UCSD-AML1 (cell line): ENCODE results near the gene MTA1.

Experiments
- DNase-seq: peaks from one replicate; lab custom pipeline; 2025; ENCODE audit not compliant: unreplicated experiment; lab: John Stamatoyannopoulos, UW

The MTA1 gene

GRCh38 chr14:105460116-105460515, 40.5 kb downstream of the MTA1 start:
- DNase-seq, result no peak

GRCh38 chr14:105460616-105461015, 41.0 kb downstream of the MTA1 start:
- DNase-seq, result no peak

- no peak for DNase-seq
These were observed 42.3 kb downstream of the MTA1 start for GRCh38 chr14:105461903-105462302.

- no peak for DNase-seq
These were observed 44.9 kb downstream of the MTA1 start for GRCh38 chr14:105464501-105464900.

- no peak for DNase-seq
These were observed 45.8 kb downstream of the MTA1 start for GRCh38 chr14:105465209-105466031.

GRCh38 chr14:105466531-105467248, 47.1 kb downstream of the MTA1 start:
- no peak for DNase-seq

- no peak for DNase-seq
These were observed 47.8 kb downstream of the MTA1 start for GRCh38 chr14:105467249-105467941.

GRCh38 chr14:105467942-105468471, 48.4 kb downstream of the MTA1 start:
- no peak for DNase-seq

- no peak for DNase-seq
These were observed 49.1 kb downstream of the MTA1 start for GRCh38 chr14:105468621-105469241.

GRCh38 chr14:105469456-105470349, 50.1 kb downstream of the MTA1 start:
- DNase-seq, result no peak

GRCh38 chr14:105470350-105471296, 51.0 kb downstream of the MTA1 start:
- no peak for DNase-seq

- no peak for DNase-seq
These were observed 51.7 kb downstream of the MTA1 start for GRCh38 chr14:105471297-105471821.

GRCh38 chr14:105471823-105472485, 52.3 kb downstream of the MTA1 start:
- DNase-seq, result no peak

- no peak for DNase-seq
These were observed 52.9 kb downstream of the MTA1 start for GRCh38 chr14:105472486-105472991.

- no peak for DNase-seq
These were observed 53.5 kb downstream of the MTA1 start for GRCh38 chr14:105473033-105473676.

- DNase-seq, result peak; percentile 63
These were observed 54.3 kb downstream of the MTA1 start for GRCh38 chr14:105473677-105474482.
